ENCODE measurements around the gene IFITM5.
"Not testable (repeated sequence)": the region's sequence is repeated elsewhere in the genome, so short reads cannot be mapped to it uniquely, and the experiment has no call there.

IFITM5 gene

DNA sequence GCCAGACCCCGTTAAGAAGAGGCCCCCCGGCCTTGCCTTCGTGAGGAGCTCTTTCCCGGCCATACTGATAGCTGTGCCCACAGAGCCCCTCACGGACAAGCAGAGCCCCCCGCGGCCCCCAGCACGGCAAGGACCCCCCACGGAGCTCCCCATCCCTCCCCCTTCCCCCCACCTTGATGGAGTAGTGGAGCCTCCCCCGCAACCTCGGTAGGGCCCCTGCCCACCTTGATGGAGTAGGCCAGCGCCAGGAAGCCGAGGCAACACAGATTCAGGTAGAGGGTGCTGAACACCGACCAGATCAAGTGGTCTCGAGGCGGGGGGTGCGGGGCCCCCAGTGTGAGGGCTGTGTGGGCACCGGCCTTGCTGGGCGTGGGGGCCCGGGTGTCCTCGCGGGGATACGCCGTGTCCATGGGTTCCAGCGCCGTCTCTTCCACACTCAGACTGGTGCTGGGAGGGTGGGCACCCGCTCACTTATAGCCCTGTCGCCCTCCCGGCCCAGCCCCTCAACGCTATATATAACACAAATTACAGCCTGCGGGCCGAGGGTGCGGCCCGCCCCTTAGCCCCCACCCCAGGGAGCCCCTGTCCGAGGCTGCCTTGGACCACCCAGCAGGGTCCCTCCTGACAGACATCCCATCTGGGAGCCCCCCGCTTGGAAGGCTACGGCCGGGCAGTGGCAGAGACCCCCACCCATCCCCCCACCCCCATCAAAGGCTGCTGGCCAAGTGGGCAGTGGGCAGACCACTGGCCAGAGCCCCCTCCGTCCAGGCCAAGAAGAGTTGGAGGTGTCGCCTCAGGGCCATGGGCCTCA, at the start of gene IFITM5:
Gene IFITM5, minus strand, starts transcription at position 446 of the 811 bp plus-strand sequence. Its CDS starts 36 bp downstream, at position 410.
- DNase-seq: no peak

DNA sequence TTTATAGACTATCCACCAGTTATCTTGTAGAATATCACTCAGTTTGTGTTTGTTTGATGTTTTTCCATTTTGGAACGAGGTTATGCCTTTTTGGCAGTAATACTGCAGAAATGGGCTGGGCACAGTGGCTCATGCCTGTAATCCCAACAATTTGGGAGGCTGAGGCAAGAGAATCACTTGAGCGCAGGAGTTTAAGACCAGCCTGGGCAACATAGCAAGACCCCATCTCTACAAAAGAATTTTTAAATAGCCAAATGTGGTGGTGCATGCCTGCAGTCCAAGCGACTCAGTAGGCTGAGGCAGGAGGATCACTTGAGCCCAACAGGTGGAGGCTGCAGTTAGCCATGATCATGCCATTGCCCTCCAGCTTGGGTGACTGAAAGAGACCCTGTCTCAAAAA, 47.2 kb upstream of the IFITM5 start:
- DNase-seq: no peak

DNA sequence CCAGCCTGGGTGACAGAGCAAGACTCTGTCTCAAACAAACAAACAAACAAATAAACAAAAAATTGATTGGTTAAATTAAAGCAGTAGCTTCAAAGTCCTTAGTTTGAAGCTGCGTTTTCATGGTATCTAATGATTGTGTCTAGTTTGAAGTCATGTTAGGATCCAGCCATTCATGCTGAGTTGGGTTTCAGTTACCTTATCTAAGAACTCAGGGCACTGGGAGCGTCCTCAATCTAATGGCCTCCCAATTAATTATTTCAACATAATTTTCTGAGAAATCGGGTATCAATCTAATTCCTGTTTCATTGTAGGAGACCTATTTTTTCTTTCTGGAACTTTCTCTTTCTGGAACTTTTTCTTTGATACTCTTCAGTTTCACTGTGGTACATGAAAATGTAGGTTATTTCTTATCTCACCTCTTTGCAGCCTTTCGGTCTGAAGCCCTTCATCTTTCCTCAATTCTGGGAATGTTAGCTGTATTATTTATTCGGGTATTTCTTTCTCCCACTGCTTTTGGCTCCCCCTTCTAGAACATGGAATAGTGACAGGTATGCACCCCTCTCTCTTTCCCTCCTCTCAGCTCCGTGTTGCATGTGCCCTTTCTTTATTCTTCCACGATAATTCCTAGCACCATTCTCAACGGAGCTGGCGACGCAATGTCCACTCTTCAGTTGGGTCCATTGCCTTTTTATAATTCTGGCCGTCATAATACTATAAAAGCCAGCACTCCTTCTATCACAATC, 45.7 kb upstream of the IFITM5 start:
- no peak for DNase-seq

DNA sequence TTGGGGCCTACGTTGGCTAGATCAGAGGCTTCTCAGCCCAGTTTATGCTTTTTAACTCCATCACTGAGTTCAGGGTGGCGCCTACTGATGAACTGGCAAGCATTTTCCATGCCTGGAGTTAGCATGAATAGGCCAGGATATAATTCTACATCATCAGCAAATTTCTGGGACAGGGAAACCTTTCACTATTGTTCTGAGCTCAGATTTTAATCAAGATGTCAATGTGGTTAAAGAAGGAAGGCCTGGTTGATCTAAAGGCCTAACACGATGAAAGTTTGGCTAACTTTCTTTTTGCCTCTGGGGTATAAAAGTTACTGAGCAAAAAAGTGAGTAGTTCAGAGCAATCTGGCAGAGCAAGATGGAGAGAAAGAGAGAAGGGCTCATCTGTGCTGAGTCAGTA, 43.0 kb upstream of the IFITM5 start:
- no peak for DNase-seq

DNA sequence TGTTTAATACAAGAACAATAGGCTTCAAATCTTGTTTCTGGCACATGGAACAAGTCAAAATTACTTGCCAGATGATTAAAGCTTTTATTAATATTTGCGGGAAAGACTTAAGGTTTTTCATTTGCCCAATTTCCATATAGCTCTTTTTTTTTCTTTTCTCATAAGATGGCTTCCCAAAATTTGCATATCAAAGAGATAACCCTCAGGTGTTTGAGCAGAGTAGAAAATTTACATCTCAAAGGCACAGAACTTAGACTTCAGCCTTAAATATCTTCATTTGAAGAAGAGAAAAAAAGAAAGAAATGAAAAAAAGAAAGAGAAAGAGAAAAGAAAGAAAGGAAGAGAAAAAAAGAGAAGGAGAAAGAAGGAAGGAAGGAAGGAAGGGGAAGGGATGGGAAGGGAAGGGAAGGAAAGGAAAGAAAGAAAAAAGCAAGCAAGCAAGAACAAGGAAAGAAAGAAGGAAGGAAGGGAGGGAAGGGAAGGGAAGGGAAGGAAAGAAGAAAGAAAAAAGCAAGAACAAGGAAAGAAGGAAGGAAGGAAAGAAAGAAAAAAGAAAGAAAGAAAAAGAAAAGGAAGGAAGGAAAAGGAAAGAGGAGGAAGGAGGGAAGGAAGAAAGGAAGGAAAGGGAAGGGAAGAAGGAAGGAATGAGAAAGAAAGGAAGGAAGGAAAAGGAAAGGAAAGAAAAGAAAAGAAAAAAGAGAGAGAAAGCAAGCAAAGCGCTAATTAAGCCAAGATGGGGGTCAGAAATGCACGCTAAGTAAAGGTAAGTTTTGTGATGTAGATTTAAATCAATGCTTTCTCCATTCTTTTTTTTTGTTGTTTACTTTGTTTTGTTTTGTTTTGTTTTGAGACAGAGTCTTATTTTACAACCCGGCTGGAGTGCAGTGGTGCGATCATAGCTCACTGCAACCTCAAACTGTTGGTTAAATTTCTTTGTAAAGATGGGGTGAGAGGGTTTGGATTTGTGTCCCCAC, 41.5 kb upstream of the IFITM5 start:
- DNase-seq: no peak

DNA sequence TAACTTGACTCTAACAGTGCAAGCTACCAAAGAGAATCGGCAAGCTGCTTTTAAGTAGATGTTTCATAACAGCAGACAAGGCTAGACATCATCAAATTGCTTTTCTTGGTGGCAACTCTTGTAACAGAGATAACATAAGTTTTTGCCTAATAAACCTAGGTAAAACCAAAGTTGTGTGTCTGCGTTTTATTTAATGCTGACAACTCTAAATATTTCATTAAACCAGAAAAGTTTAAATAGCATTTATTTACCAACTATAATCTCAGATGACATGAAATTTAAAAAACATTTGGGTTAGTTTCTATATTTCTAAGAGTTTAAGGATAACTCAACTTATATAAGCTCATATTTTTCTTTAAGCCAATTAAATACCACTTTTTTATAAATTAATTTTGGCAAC, 40.6 kb upstream of the IFITM5 start:
- DNase-seq: no peak

DNA sequence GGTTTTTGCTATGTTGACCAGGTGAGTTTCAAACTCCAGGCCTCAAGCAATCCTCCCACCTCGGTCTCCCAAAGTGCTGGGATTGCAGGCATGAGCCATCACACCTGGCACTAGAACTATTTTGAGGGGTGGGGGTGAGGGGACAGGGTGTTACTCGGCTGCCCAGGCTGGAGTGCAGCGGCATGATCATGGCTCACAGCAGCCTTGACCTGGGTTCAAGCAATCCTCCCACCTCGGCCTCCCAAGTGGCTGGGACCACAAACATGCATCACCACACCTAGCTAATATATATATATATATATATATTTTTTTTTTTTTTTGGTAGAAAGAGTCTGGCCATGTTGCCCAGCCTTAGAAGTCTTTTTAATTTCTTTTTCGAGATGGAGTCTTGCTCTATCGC, 38.4 kb upstream of the IFITM5 start:
- DNase-seq: no peak

DNA sequence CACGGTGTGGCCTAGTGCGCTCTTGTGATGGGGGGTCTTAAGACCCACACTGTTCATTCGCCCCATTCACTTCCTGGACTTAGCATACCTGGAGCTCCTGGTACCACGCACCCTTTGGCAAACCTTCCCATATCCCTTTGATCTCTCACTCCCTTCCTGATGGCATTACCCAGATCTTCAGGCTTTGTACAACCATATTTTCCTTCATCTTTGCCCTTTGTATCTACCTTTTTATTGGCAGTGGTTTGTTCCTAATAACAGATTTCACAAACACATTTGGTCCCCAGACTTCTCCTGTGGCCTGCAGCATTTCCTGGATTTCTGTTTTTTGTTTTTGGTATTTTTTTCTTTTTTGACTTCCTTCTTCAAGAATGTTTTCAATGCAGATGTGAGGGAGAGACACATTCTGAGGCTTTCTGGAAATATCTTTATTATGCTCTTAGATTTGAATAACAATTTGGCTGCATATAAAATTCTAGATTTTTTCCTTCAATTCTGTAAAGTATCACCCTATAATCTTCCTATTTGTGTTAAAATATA, 37.4 kb upstream of the IFITM5 start:
- no peak for DNase-seq

DNA sequence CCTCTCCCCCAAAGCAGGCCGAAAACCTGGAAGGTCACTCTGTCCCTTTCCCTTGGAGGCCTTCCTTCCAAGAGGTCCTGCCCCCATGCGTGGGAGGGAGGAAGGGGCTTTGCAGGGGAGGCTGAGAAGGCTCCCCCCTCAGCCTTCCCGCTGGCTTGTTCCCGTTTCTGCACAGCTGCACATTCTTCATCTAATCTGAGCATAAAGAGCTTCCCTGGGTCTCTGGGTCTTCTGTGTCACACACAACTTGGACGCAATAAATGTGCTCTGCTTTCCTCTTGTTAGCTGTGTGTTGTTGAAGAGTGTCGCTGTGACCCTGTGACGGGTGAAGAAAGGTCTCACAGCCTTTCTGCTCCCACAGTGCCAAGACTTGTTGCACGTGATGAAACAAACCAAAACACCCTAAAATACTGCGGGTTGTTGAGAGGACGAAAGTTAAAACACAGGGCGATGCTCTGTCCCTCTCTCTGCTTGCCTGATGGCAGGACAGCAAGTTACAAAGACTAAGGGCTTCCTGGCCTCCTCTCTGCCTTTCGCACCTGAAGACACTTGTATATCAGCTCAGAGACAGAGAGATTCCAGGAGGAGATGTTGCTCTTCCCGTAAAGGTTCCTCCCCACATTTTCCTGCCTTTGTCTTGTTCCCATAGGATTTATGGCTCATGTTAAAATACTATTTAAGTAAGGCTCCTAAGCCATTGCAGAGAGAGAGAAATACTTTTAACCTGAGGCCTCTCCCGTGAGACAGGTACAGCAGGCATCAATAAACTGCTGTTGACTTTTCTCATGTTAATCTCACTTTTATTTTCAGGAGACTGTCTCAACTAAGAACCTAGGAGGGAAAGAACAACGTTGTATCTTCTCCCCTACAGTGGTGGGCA, 36.7 kb upstream of the IFITM5 start:
- DNase-seq: no peak

DNA sequence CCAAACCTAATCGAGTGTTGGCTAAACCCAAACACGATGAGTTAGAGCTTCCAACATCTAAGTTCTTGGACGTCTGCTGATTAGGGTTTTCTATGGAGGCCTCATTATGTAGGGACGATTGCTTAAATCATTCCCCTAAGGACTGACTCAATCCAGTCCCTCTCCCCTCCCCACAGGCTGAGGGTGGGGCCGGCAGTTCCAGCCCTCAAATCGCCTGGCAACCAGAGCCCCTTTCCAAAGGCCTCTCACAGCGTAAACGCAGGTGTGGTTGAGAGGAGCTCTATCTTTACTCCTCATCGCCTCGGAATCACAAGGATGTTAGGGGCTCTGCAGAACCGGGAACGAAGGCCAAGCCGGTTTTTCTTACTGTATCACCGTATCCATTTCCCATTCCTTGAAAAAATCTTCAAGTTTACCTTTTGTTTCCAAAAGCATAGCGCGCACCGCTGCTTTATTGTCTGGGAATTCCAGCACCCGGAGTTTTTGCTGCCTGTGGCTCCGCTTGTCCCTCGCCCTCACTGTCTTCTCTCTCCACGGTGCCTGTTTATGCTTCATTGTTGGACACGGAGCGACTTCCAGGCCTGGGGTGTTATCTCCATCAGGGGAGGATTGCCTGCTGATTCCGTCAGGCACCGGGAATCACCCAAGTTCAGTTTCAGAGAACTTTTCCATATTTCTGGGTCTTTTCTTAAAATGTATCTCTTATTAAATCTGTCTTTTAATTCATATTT, 35.1 kb upstream of the IFITM5 start:
- no peak for DNase-seq

DNA sequence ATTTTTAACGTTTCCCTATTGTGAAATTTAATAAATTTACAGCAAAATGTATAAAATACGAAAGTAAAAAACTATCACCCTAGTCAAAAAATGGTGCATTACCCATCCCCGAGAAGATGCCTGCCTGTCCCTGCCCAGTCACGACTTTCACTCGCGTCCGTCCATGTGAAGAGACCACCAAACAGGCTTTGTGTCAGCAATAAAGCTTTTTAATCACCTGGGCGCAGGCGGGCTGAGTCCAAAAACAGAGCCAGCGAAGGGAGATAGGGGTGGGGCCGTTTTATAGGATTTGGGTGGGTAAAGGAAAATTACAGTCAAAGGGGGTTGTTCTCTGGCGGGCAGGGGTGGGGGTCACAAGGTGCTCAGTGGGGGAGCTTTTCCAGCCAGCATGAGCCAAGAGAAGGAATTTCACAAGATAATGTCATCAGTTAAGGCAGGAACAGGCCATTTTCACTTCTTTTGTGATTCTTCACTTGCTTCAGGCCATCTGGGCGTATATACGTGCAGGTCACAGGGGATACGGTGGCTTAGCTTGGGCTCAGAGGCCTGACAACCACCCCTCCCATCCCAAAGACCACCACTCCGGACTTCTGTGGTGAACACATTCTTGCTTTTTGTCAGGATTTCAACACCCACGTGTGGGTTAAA, 34.4 kb upstream of the IFITM5 start:
- DNase-seq: not testable (repeated sequence)

DNA sequence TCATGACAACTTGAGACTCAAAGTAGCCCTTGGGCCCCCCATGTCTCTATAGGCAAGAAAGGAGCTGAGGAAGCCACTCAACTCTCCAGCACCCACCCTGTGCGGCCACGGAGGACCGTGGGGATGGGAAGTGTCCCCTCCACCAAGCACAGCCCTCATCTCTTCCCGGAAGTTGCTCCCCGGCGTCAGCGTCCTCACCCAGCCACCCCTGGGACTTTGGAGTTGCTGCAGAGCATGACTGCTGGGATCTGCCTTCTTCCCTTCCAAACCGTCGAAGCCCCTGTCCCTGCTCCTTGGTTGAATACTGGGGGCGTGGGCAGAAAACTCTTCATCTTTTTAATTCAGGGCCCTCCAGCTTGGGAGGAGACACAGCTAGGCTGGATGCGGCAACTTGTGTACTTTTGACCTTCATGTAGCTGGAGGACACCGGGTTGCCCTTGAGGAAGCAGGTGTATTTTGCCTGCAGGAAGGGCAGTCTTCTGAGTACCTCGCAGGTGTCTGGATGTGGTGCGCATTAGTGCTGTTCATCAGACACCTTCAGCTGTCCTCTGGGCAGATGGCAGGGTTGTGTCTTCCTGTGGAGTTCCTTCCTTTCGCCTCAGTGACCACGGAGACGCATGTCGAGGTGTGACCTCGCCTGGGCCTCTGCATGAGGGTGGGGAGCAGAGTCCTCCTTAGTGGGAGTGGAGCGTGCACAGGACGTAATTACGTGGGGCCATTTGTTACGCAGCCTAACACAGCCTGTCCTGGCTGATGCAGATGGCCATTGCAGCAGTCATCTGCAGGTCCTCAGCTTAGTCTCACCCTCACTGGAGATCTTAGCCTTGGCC, 33.5 kb upstream of the IFITM5 start:
- no peak for DNase-seq

DNA sequence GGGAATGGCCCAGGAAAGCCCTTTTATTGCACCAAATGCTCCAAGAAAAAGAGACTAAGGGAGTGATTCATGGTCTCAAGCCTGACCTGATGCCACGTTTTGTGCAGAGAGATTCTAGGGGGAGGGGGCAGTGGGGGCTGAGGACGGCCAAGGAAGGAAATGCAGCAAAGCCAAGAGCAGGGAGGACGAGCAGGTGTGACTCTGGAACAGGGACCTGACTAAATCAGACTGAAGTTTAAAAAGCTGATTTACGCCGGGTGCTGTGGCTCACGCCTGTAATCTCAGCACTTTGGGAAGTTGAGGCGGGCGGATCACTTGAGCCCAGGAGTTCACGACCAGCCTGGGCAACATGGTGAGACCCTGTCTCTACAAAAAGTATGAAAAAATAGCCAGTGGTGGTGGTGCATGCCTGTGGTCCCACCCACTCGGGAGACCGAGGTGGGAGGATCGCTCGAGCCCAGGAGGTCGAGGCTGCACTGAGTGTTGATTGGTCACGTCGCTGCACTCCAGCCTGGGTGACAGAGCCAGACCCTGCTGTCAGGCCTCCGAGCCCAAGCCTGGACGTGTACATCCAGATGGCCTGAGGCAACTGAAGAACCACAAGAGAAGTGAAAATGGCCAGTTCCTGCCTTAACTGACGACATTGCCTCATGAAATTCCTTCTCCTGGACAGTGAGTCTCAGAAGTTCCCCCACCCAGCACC, 32.2 kb upstream of the IFITM5 start:
- no peak for DNase-seq

DNA sequence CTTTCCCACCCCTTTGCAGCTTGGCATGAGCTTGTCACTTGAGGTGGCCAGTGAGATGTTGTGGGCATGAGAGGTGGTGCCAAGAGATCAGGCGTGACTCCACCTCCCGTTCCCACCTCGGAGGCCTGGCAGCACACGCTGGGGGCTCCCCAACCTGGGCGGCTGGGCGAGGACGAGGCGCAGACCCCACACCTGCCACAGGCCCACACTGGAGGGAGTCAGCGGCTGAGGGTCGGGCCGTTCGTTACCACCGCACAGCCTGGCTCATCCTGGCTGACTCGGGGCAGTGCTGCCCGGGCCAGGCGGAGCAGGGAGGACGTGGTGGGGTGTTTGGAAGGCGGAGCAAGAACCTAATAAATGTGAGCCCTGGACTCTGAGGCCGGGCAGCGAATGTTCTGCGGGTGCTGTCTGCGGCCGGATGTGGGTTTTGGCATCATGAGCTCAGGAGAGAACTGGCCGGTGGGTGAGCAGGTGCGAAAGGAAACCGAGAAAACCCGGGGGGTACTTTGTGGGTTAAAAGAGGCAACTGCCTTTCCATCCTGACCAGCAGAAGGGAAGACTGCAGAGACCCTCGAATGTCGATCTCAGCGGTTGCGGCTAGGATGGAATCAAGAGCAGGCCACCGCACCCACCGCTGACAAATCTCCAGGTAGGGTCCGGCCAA, 31.5 kb upstream of the IFITM5 start:
- DNase-seq: no peak

DNA sequence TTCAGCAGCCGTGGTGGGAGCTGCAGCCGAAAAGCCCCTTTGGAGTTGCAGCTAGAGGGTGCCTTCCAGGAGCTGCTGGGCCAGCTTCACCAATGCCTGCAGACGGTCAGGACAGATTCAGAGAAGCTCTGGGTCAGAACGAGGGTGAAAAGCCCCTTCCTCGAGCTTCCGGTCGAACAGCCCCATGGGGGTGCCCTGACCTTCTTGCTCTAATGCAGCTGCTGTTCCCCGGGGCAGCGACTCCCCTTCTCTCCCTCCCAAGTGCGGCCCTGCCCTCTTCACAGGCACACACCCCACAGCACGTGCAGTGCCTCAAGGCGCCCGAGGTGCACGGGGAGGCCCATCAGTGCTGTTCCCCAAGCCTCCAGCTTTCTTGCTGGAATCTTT, 31.0 kb upstream of the IFITM5 start:
- DNase-seq: no peak

DNA sequence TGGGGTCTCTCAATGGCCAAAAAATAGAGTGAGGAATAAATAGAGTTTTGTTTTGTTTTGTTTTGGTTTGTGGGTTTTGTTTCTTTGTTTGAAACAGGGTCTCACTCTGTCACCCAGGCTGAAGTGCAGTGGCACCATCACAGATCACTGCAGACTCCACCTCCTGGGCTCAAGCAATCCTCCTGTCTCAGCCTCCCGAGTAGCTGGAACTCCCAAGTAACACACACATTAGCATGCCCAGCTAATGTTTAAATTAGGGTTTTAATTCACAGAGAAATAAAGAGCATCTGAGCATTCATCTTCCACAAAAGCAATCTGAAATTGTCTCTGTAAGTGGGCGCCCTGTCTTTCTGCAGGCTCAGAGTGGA, 30.5 kb upstream of the IFITM5 start:
- no peak for DNase-seq

DNA sequence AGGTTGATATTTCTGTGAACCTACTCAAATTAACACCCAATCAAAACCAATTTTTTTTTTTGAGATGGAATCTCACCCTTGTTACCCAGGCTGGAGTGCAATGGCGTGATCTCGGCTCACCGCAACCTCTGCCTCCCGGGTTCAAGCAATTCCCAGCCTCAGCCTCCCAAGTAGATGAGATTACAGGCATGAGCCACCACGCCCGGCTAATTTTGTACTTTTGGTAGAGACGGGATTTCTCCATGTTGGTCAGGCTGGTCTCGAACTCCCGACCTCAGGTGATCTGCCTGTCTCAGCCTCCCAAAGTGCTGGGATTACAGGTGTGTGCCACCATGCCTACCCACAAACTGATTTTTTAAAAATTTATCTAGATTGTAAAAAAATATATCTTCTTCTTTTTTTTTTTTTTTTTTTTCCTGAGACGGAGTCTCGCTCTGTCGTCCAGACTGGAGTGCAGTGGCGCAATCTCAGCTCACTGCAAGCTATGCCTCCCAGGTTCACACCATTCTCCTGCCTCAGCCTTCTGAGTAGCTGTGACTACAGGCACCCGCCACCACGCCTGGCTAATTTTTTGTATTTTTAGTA, 29.3 kb upstream of the IFITM5 start:
- not testable (repeated sequence) for DNase-seq

DNA sequence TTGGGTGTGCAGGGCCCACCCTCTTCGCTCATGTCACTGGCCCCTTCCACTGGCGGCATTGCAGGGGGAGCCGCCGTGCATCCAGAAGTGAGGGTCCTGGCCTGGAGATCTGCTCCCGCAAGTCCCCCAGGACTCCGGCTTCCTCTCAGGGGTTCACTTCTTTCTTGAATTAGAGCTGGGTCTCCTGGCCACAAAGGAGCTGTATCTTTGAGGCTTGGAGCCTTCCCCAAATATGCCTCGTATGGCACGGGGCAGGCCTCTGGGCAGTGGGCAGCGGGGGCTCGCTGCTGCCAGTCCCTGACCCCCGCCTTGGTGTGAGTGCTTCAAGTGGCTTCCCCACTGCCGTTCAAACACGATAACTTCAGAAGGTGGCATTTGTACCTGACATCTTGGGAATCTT, 28.7 kb upstream of the IFITM5 start:
- no peak for DNase-seq
